Hepatocyte (in vitro differentiated cells): Measurements from ENCODE around the gene STAP2. TPM values are rescaled to one million over a fixed set of nuclear protein-coding genes. Genes with fewer than 3 reads are reported as not detected.

Experiments used
- DNase-seq: peaks from one replicate; pipeline ENCODE4 v3.0.0-alpha.2; 2016; ENCODE audit warnings: low spot score
- H2AFZ ChIP-seq: fragments of 200-600 bp; sonication (generic); 2 replicates; pipeline ENCODE4 v1.6.0; 2016; ENCODE audit warnings: antibody characterized with exemption, mild to moderate bottlenecking
- H3K27ac ChIP-seq: fragments of 200-600 bp; sonication (generic); 2 replicates; pipeline ENCODE4 v1.5.1; 2016; ENCODE audit warnings: mild to moderate bottlenecking
- H3K27me3 ChIP-seq: fragments of 200-600 bp; sonication (generic); 2 replicates; pipeline ENCODE4 v1.6.1; 2016
- H3K36me3 ChIP-seq: fragments of 200-600 bp; sonication (generic); replicated peaks from 2 replicates; pipeline ENCODE4 v1.5.1; 2016; ENCODE audit warnings: low read depth; ENCODE audit not compliant: insufficient read depth
- H3K4me1 ChIP-seq: fragments of 200-600 bp; sonication (generic); 2 replicates; pipeline ENCODE4 v1.5.1; 2016; ENCODE audit warnings: mild to moderate bottlenecking, moderate library complexity; ENCODE audit not compliant: insufficient read depth
- H3K4me2 ChIP-seq: fragments of 200-600 bp; sonication (generic); 2 replicates; pipeline ENCODE4 v1.6.0; 2016
- H3K4me3 ChIP-seq: fragments of 200-600 bp; sonication (generic); 2 replicates; pipeline ENCODE4 v1.5.1; 2016; ENCODE audit warnings: mild to moderate bottlenecking
- H3K79me2 ChIP-seq: fragments of 200-600 bp; sonication (generic); 2 replicates; pipeline ENCODE4 v1.6.0; 2017; ENCODE audit warnings: mild to moderate bottlenecking
- H3K9me2 ChIP-seq: fragments of 200-600 bp; sonication (generic); replicated peaks from 2 replicates; pipeline ENCODE4 v1.6.0; 2017; ENCODE audit warnings: mild to moderate bottlenecking; ENCODE audit not compliant: insufficient read depth
- H3K9me3 ChIP-seq: fragments of 200-600 bp; sonication (generic); 2 replicates; pipeline ENCODE4 v1.5.1; 2016; ENCODE audit warnings: low read depth, mild to moderate bottlenecking
- H4K20me1 ChIP-seq: fragments of 200-600 bp; sonication (generic); 2 replicates; pipeline ENCODE4 v1.6.0; 2016; ENCODE audit warnings: mild to moderate bottlenecking; ENCODE audit not compliant: insufficient read depth, poor library complexity, severe bottlenecking
- EZH2 ChIP-seq: fragments of 200-600 bp; sonication (generic); IDR thresholded peaks from 2 replicates; pipeline ENCODE4 v1.6.1; 2016; ENCODE audit warnings: antibody characterized with exemption, mild to moderate bottlenecking, borderline replicate concordance
- EZH2phosphoT487 ChIP-seq: fragments of 200-600 bp; sonication (generic); IDR thresholded peaks from one replicate; pipeline ENCODE4 v1.6.1; 2018; ENCODE audit warnings: antibody characterized with exemption, mild to moderate bottlenecking, low read depth, moderate library complexity; ENCODE audit not compliant: unreplicated experiment, severe bottlenecking
- WGBS: methylation state at CpG from one replicate; pipeline ENCODE4 v1.1.6; 2016; ENCODE audit warnings: low lambda C conversion rate; ENCODE audit errors: missing lambda C conversion rate; 5-methylcytosine and 5-hydroxymethylcytosine counted together
- polyA plus RNA-seq: library from polyadenylated mRNA; unstranded; fragments of >200 nt; fragmentation: Nextera tagmentation; extraction: Ambion mirVana; gene quantifications from 2 replicates; pipeline ENCODE4 v1.2.1, GENCODE V29; 2016
- total RNA-seq: library from RNA; depleted of rRNA; stranded (reverse); fragments of >200 nt; gene quantifications from 2 replicates; pipeline ENCODE4 v1.2.3, GENCODE V29; 2014
- TF ChIP-seq, protein P1 (sequence below): fragments of 200-600 bp; sonication (generic); IDR thresholded peaks from 2 replicates; pipeline ENCODE4 v1.5.1; 2016; ENCODE audit warnings: antibody characterized with exemption, mild to moderate bottlenecking; ENCODE audit not compliant: poor library complexity

Gene STAP2
- total and polyA plus RNA-seq, 2 experiments from 2014 or later, result 28.1 to 34.4 TPM

DNA sequence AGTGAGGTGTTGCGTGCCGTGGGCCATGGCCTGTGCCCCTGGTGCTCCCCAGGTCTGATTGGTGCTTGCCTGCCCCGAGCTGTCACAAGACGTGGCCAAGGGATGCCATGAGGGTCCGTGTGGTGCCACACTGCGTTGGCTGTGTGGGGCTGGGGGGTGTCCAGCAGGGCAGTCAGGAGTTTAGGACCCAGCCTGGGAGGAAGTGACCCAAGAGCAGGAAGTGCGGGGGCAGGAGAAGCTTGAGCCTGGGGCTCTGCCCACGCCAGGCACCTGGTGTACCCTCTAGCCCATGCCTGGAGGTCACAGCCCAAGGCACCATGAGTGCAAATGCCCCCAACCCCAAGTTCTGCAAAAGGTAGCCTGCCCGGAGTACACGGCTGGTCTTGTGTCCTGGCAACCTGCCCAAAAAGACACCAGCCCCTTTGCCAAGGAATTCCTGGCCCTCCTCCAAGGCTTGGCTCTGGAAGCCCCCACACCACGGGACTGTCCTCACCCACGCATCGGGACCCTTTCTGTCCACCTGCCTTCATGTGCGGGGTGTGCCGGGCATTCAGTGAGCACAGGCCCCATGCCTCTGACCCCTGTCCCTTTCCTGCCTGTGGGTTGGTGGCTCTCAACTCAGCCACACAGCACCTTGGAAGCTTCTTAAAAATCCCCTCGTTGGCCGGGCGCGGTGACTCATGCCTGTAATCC, 29.6 kb upstream of the STAP2 start:
- no peak for TF ChIP-seq EZH2phosphoT487
- no peak for TF ChIP-seq EZH2
- TF ChIP-seq, protein P1, sequence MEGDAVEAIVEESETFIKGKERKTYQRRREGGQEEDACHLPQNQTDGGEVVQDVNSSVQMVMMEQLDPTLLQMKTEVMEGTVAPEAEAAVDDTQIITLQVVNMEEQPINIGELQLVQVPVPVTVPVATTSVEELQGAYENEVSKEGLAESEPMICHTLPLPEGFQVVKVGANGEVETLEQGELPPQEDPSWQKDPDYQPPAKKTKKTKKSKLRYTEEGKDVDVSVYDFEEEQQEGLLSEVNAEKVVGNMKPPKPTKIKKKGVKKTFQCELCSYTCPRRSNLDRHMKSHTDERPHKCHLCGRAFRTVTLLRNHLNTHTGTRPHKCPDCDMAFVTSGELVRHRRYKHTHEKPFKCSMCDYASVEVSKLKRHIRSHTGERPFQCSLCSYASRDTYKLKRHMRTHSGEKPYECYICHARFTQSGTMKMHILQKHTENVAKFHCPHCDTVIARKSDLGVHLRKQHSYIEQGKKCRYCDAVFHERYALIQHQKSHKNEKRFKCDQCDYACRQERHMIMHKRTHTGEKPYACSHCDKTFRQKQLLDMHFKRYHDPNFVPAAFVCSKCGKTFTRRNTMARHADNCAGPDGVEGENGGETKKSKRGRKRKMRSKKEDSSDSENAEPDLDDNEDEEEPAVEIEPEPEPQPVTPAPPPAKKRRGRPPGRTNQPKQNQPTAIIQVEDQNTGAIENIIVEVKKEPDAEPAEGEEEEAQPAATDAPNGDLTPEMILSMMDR, result no peak
- Histone ChIP-seq H3K79me2 (peaks cover 68% of the 10 kb centered on the region), H3K9me3 (no peaks in the 10 kb centered on the region), H4K20me1 (peaks cover 18% of the 10 kb centered on the region), H3K36me3 (no peaks in the 10 kb centered on the region), H3K27me3 (no peaks in the 10 kb centered on the region), H3K4me2 (no peak overlapping the region), H3K4me1 (peaks cover 23% of the 10 kb centered on the region), H3K4me3 (no peak overlapping the region), H3K9me2 (no peaks in the 10 kb centered on the region), H3K27ac (peak overlapping the region; percentile 81), H2AFZ (no peak overlapping the region)
- DNase-seq, result no peak
- 79% methylated on average over 18 of the region's 19 CpGs for WGBS

GRCh38 chr19:4367781-4368127, 29.1 kb upstream of the STAP2 start:
- DNase-seq, result no peak
- Histone ChIP-seq H3K4me2 (no peak overlapping the region), H3K79me2 (peaks cover 62% of the 10 kb centered on the region), H3K36me3 (no peaks in the 10 kb centered on the region), H3K27ac (no peak overlapping the region), H3K4me1 (peaks cover 22% of the 10 kb centered on the region), H3K27me3 (no peaks in the 10 kb centered on the region), H3K9me2 (no peaks in the 10 kb centered on the region), H3K4me3 (no peak overlapping the region), H2AFZ (no peak overlapping the region), H3K9me3 (no peaks in the 10 kb centered on the region), H4K20me1 (peaks cover 18% of the 10 kb centered on the region)
- WGBS, result 93% methylated on average over 13 of the region's 13 CpGs
- TF ChIP-seq EZH2 (no peak), EZH2phosphoT487 (no peak)
- TF ChIP-seq, protein P1, result no peak

DNA sequence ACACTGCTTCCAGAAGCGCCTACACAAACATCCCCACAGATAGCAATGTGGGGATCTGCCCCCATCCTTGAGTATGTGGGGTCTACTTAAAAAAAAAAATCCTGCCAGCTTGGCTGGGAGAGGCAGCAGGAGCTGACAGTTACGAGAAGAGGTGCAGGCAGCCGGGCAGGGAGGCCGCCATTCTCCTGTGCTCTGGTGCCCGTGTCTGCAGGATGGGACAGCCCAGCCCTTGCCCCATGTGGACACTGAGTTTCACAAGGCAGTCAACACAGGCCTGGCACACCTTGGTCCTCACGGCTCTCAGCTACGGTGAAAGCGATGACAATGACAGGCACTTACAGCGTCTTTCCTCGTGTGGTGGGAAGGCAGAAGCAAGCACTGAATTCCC, 28.7 kb upstream of the STAP2 start:
- Histone ChIP-seq H3K27ac (no peak overlapping the region), H4K20me1 (peaks cover 18% of the 10 kb centered on the region), H3K9me3 (no peaks in the 10 kb centered on the region), H3K4me3 (no peak overlapping the region), H3K4me2 (no peak overlapping the region), H3K4me1 (peaks cover 18% of the 10 kb centered on the region), H3K9me2 (no peaks in the 10 kb centered on the region), H2AFZ (no peak overlapping the region), H3K36me3 (no peaks in the 10 kb centered on the region), H3K79me2 (peaks cover 58% of the 10 kb centered on the region), H3K27me3 (no peaks in the 10 kb centered on the region)
- DNase-seq, result no peak
- 96% methylated on average over 10 of the region's 10 CpGs for WGBS
- no peak for TF ChIP-seq EZH2
- TF ChIP-seq, protein P1, result no peak
- TF ChIP-seq EZH2phosphoT487, result no peak
